HG02571 (cell line): ENCODE data around the gene PRDM12.
"Not testable (repeated sequence)": the region's sequence is repeated elsewhere in the genome, so short reads cannot be mapped to it uniquely, and the experiment has no call there.

Source experiments
- ATAC-seq: cut with Tn5 transposase; IDR thresholded peaks from one replicate; pipeline ENCODE4 v1.9.1; 2021; ENCODE audit warnings: mild to moderate bottlenecking, moderate library complexity; ENCODE audit not compliant: unreplicated experiment

The PRDM12 gene

DNA sequence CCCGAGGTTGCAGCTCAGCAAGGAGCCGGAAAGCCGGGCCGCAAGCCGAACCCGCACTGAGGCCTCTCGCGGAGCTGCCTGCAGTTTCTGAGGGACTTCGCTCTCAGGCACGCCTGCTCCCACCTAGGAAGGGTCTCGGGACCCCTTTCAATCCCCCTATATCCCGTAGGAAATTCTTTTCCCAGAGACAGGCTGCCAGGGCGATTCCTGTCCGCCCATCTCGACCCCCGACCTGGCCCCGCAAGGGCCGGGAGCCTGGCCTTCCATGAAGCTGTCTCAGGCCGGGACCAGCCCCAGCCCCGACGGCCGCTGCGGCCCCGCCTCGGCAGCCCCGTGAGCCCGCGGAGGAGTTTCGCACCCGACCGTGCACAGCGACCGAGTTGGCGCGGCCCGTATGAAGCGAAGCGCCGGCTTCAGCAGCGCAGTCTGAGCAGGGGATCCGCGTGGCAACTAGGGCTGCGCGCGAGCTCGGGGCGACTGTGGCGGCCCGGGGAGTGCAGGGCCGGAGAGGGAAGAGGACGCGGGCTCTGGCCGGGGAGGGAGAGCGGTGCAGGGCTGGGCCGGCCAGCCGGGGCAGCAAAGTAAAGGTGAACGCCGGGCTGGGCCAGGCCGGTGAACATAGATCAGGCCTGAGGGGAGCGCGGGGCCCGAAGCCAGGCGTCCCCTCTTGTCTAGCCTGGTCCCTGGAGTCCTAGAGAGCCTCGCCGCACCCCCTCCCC is 977 bp upstream of the PRDM12 start:
- no peak for ATAC-seq

DNA sequence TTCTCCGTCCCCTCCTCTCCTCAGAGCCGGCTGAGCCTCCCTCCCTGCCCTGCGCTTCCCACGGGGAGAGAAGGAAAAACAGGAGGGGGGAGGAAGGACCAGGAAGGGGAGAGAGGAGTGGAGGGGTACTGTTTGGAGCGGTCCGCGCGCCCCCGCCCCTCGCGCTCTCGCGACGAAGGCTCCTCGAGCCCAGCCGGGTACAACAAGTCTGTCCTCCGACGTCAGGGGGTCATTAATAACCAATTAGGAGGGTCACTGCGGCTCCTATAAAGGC is 480 bp upstream of the PRDM12 start:
- no peak for ATAC-seq

DNA sequence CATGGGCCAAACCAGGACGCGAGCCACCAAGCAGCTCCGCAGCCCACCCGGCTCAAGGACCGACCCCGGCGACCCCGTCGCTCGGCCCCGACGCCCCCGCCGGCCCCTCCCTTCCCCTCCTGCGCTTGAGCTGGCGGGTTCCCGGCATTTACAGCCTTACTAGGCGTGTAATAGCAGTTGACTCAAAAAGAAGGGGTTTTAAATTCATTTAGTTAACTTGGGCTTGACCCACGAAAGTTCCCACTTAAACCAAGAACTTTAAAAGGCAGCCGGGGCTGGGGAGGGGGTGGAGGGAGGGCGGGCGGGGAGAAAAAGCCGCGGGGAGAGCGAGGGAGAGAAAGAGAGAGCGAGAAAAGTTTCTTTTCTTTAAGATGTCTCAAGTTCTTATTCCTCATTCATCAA is 636 bp downstream of the PRDM12 start:
- ATAC-seq = no peak

DNA sequence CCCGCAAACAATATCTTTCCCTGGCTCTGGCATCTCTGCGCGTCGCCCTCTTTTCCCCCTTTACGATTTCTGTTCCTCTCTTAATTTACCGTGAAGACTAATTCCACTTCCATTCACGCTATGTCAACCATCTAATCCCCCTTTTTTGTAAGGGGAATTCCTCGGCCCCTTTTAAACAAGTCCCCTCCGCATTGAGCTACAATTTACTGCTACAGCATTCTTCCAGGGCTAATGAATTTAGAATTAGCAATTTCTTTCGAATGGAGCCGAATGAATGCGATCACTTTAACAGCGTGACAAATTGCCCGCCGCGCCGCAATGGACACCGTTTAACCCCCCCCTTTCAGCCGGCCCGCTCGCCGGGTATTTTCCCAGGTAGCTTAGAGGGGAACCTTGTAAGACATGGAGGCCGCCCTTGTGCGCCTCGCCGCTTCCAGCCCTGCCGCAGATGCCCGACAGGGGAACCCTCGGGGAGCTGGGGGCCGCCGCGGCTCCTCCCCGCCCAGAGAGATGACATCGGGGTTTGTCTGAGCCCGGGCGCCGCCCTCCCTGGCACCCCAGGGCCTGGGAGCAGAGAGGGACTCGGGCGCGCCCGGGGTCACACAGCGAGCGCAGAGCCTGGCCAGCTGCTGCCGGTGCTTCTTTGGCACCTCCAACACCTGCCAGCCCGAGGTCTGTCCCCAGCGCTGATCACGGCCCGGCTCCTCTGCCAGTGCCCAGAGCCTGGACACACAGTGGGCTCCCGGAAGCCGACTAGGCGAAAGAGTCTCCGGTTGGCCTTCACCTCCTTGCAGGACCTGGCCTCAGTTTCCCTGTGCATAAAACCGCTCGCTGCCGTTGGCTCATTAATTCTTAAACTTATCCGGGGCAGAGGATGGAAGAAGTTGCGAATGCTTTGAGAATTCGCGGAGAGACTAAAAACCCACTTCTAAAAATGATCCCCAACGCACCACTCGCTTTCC is 1.3 kb downstream of the PRDM12 start:
- no peak for ATAC-seq

DNA sequence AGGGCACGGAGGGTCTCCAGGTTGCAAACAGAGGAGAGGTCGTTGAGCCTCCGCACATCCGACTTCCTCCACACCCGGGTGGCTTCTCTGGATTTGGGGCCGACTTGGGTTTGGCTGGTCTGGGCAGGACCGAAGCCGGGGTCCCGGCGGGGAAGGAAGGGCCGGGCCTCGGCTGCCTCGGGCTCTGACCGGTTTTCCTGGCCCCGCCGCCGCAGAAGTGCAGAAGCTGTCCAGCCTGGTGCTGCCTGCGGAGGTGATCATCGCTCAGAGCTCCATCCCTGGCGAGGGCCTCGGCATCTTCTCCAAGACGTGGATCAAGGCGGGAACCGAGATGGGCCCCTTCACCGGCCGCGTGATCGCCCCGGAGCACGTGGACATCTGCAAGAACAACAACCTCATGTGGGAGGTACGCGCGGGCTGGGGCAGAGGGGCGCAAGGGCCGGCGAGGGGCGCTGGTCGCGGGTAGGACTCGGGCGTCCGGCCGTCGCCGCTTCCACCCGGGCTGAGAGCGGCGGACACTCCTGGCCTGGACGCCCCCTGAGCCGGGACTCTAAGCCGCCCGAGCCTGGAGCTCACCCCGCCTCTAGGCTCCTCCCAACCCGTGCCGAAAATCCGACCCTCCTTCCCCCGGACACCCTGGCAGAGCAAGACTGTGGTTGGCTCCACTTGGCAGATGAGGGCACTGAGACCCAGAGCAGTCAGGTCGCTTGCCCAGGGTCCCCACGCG is 2.2 kb downstream of the PRDM12 start:
- ATAC-seq = no peak

DNA sequence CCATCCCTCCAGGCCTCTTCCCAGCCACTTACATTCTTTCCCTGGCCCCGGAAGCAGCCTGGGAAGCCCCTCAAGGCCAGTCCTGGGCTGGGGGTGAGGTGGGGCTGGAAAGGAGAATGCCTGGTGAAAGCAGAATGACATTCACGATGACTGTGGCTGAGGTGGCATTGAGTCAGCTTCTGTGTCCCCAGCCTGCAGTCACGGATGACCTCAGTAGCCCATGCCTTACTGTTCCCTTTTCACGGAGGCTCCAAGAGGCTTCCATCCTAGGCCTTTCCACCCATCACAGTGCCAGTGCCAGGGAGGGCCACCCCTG is 2.7 kb downstream of the PRDM12 start:
- no peak for ATAC-seq

DNA sequence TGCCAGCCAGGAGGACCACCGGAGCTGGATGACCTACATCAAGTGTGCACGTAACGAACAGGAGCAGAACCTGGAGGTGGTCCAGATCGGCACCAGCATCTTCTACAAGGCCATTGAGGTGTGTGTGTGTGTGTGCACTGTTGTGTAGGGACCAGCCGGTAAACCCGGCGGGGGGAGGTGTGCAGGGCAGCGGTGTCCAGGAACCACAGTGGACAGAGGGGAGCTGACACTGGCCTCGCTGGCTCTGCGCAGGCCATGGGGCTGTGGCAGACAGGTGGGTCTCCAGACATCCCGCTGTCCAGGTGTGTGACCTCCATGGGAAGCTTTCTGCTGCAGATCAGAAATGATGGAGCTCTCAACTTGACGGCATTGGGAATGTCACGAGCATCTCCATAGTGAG is 3.8 kb downstream of the PRDM12 start:
- ATAC-seq = no peak

DNA sequence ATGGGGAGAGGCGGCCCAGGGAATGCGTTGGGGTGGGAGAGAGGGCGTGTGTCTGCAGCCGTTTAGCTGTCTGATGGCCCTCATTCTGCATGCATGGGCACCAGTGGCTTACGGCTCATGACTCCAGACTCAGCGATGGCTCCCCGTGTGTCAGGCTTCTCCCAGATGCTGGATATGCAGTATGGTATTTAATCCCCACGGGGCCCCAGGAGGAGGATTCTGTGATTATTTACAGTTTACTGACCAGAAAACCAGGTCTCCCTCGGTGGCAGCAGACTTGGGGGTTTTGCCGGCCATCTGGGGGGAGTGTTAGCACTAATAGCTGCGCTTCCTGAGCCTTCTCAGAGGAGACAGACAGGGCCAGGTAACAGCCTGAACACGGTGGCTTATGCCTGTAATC is 4.3 kb downstream of the PRDM12 start:
- no peak for ATAC-seq

DNA sequence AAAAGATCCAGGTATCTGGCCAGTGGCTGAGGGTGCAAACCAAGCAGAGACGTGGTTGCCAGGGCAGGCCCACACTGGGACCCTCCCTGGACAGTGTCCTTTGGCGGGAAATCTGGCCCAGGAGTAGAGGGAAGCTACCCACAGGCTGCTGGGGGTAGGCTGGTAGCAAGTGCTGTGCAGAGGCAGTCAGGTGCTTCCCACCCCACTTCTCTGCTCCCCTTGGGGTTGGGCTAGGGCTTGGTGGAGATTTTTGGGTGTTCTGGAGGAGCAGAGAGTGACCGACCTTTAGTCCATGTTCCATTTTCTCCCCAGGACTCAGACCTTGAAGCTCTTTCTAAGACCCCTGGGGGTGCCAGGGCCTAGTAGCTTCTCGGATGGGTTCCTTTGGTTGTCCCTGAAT is 5.6 kb downstream of the PRDM12 start:
- no peak for ATAC-seq

DNA sequence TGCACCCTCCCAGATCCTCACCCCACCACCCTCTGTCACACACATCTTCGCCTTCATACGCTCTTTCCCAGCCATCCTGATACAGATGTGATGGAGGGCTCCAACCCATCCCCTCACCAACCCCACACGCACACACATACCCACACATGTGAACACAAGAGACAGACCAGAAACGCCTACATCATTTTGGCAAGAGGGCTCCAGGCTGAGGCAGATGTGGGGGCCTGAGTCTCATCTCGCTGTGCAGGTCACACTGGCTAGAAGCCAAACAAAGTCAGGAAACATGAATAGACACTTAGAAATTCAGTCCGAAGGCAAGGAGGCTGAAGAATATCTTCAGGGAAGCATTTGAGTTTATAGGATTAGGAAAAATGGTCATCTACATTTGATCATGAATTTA is 6.2 kb downstream of the PRDM12 start:
- no peak for ATAC-seq

DNA sequence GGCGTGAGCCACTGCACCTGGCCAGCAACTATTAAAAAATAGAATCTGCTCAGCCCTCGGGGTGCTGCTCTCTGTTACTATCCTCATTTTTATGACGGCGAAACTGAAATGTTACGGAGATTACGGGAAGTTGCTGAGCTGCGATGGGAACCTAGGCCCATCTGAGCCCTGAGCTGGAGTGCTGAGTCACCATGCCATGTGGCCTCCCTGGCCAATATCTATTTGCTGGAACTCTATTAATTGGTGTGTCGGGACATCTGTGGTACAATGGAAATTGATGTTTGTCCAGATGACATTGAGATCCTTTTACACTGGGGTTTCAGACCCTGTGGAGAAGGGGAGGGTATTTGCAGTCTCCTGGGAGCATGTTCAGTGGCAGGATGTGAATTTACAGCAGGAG is 8.1 kb downstream of the PRDM12 start:
- no peak for ATAC-seq

DNA sequence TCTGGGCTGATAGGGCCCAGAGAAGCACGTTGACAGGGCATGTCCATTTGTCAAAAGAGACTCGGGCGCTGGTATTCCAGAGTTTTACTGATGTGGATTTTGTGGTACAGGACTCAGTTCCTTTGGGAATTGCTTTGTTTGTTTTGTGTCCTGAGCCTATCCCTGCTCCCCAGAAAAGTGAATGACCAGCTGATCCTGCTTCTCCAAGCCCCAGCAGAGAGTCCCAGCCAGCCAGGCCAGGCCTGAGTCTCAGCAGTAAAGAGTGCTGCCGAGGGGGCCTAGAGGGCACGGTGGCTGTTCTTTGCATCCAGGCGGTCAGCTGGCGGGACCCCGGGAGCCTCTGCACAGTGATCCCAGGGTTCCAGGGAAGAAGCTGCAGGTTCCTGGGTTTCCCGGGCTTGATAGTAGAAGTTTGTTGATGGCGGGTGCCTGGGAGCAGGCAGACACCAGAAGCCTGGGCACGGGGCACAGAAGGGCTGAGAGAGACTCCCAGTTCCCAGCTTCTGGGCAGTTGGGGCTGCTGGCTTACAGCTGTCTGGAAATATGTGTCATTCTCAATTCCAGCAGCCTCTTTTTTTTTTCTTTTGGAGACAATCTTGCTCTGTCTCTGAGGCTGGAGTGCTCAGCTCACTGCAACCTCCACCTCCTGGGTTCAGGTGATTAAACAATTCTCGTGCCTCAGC is 8.7 kb downstream of the PRDM12 start:
- ATAC-seq = no peak

DNA sequence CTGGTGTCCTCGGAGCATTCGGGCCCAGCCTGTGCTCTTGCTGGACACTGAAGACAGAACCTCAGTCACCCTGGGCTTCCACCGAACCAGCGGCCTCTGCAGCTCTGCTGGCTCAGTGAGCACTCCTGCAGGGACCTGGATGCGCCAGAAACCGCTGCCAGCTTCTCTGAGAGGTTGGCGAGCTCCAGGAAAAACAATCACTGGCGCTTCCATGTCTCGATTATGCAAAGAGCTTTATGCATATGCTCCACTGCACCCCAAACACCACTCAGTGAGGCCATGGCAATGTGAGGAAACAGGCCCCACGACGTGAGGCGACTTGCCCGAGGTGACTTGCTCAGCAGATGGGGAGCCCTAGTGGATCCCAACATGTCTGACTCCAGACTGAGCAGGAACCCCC is 11.0 kb downstream of the PRDM12 start:
- ATAC-seq = no peak

DNA sequence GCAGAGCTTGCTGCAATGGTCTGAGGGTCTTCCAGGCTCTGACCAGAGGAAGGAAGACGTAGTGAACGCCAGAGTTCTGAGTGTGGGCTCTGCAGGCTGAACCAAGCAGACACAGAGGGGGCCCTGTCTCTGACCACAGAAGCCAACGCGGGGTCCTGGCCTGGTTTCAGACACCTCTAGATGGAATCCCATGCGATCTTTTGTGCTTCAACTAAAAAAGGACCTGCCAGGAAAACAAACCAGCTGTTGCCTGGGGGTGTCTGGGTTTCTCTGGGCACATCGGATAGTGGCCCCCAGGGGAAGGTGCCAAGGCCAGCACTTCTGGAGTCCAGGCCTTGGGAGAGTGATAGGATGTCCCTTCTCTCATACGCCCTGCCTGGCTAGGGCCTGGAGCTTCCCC is 12.9 kb downstream of the PRDM12 start:
- no peak for ATAC-seq

DNA sequence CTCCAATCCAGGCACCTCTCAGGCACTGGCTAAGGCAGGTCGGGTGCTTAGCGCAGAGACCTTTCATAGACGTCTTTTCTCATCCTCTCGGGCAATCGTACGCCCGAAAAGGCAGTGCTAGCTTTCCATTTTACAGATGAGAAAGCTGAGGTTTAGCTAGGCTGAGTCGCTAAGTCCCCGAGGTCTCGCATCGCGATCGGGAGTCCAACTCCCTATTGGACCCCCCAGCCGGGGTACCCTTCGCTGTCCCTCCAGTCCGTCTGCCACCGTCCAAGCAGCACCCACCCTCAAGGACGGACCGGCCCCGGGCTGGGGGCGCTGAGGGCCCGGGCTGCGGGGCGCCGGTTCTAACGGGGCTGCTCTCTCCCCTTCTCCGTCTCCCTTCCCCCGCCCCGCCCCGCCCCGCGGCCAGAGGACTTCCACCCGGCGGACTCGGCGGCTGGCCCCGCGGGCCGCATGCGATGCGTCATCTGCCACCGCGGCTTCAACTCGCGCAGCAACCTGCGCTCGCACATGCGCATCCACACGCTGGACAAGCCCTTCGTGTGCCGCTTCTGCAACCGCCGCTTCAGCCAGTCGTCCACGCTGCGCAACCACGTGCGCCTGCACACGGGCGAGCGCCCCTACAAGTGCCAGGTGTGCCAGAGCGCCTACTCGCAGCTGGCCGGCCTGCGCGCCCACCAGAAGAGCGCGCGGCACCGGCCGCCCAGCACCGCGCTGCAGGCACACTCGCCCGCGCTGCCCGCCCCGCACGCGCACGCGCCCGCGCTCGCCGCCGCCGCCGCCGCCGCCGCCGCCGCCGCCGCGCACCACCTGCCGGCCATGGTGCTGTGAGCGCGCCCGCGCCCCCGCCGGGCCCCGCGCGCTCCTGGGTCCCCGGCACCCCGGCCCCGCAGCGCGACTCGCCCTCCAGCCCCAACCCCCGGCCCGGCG is 16.7 kb downstream of the PRDM12 start:
- ATAC-seq = no peak

DNA sequence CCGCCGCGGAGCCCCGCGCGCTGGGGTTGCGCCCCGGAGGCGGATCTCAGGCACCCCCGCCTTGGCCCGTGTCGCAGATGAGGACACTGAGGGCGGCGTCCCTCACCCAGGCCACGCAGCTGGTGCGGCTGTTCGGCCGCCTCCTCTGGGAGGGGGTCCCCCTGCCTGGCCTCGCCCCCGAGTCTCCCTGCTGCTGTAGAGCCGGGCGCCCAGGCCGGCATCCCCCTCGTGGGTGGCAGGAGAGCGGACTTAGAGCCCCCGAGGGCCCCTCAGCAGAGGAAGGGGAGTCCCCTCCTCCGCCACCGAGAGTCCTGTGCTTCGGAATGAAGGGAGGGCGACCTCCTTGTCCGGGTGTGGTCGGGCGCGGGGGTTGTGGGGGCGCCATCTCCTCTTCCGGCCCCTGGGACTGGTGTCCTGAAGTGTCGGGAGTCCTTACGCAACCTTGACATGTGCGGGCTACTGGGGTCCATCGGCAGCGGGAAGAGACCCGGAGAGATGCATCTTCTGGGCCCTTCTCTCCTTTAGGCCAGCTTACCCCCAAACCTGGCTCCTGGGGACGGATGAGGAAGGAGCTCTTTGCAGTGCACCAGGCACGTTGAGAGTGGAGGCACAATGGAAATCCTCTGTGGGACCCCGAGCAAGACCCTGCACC is 17.5 kb downstream of the PRDM12 start:
- no peak for ATAC-seq

DNA sequence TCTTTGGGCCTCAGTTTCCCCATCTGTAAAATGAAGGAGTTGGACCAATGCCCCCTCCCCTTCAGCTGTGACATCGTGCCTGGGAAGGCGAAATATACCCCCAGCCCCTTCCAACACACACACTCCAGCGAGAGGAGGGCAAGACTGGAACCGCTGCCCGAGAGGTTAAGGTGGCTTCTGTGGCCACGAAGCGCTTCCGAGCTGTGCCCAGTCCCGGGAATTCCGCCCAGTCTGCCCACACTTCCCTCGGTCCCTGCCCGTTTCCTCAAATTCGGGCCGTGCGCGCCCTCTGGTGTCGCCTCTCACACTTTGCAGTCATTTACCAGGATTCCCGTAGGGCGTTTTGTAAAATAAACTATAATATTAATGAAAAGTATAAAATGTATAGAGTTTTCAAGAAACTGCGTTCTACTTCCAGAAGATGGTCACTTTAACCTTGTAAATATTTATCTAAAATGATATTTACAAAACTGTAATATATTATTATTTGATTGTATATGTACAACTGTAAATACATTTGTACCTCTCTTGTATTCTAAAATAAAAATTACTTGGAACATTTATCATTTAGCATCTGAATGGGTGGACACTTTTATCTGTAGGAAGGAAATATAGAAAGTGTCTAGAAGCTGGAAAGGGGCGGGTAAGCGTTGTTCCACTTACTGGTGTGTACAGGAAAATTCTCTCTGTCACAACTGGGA is 18.2 kb downstream of the PRDM12 start:
- no peak for ATAC-seq

DNA sequence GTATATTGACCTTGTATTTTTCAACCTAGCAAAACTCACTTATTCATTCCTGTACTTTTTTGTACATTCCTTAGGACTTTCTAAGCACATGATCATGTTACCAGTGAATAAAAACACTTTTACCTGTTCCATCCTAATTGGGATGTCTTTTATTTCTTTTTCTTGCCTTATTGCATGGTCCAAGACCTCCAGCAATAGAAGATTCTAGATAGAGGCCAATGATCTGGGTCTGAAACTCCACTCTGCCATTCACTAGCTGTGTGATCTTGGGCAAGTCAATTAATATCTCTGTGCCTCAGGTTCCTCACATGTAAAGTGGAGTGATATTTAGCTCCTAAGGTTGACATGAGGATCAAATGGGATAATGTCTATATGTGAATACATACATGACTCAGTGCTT is 20.7 kb downstream of the PRDM12 start:
- ATAC-seq = no peak

DNA sequence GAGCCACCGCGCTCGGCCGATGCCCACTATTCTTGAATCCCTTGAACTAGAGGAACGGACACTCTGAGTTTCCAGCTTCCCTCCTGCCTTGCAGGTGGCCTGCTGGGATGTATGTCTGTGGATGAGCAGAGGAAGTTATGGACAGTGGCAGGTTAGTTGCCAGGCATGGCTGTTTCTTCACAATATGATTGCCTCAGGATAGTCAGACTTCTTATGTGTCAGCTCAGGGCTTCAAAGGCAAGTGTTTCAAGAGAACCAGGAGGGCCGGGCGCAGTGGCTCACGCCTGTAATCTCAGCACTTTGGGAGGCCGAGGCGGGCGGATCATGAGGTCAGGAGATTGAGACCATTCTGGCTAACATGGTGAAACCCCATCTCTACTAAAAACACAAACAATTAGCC is 21.6 kb downstream of the PRDM12 start:
- not testable (repeated sequence) for ATAC-seq
